ENCODE data around the gene ZNF665.
A peak's percentile ranks its signal among the peaks of the same experiment; 100 is the strongest.
"Not testable (repeated sequence)": the region's sequence is repeated elsewhere in the genome, so short reads cannot be mapped to it uniquely, and the experiment has no call there.

Gene ZNF665

DNA sequence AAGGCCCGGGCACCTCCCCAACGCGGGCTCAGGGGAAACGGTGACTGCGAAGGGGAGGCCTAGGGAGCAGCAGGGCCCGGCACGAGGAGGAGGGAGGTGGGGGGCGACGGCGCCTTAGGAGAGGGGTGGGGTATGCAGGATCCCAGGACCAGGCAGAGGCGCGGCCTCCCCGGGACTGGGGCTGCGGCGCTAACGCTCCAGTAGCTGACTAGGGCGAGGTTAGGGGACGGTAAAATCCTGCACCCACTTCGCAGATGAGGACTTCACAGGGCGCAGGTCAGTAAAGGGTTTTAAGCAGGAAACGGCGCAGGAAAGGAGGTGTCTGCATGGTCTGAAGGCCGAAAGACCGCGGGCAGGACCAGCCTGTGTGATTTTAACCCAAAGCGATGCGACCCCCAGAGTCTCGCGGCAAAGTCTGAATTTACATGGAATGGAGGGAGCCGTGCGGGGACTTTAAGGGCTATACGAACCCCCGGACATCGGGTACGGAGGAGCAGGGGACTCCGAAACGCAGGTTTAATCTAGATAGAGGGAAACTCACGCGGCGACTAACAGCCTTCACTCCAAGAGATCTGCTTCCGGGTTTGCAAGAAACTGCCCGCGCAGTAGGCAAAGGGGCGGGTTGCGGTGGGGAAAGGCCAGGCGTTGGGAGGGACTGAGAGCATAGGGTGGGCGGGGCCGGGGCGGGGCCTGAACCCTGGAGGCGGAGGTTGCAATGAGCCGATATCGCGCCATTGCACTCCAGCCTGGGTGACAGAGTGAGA, at the start of gene ZNF665:
ZNF665 (minus strand) TSS at position 588 of the 764 bp plus-strand sequence. CDS start 10,460 bp downstream, outside the sequence.
- DNase-seq, result peak; percentile 10

DNA sequence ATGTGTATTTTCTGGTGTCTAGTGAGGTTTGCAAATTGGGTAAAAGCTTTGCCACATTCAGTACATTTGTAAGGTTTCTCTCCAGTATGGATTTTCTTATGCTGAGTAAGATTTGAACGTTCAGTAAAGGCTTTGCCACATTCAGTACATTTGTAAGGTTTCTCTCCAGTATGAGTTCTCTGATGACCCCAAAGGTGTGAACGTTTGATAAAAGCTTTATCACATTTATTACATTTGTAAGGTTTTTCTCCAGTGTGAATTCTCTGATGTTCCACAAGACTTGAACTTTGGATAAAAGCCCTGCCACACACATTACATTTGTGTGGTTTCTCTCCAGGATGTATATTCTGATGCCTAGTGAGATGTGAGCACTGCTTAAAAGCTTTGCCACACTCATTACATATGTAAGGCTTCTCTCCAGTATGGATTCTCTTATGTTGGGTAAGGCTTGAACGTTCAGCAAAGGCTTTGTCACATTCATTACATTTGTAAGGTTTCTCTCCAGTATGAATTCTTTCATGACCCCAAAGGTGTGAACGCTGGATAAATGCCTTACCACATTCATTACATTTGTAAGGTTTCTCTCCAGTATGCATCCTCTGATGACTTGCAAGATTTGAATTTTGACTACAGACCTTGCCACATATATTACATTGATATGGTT, 44.1 kb upstream of the ZNF665 start:
- no peak for DNase-seq

DNA sequence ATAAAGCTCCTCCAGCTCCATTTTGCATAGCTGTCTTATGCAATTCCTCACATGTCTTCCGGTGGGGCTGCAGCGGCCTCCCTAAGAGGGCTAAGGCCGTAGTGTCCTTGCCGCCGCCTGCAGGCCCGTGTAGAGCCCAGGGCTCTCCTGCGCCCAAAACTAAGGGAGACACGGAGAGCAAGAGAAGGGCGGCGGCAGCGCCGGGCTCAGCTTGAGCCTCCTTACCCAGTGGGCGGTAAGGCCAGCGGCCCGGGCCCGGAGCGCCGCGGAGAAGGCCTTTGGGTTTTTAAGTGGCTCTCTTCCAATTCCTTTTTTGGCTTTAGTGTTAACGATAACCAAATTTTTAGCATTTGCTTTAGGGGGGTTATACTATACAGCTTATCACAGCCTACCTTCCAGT, 31.4 kb upstream of the ZNF665 start:
- no peak for DNase-seq

DNA sequence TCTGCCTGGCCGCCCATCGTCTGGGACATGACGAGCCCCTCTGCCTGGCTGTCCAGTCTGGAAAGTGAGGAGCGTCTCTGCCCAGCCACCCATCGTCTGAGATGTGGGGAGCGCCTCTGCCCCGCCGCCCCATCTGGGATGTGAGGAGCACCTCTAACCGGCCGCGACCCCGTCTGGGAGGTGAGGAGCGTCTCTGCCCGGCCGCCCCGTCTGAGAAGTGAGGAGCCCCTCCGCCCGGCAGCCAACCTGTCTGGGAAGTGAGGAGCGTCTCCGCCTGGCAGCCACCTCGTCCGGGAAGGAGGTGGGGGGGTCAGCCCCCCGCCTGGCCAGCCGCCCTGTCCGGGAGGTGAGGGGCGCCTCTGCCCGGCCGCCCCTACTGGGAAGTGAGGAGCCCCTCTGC, 29.6 kb upstream of the ZNF665 start:
- DNase-seq, result not testable (repeated sequence)

DNA sequence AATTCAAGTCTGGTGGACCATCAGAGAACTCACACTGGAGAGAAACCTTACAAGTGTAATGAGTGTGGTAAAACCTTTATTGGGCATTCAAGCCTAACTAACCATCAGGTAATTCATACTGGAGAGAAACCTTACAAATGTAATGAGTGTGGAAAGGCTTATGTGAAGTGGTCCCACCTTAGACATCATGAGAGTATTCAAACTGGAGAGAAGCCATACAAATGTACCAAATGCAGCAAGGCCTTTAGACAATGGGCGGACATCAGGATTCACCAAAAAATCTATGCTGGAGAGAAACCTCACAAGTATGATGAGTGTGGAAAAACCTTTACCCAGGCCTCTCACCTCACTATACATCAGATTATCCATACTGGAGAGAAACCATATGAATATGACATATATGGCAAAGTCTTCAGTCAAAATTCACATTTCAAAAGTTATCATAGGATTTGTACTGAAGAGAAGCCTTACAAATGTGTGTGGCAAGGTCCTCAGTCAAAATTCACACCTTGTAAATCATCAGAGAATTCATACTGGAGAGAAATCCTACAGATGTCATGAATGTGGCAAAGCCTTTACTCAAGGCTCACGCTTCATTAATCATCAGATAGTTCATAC, 19.7 kb upstream of the ZNF665 start:
- DNase-seq, result no peak

DNA sequence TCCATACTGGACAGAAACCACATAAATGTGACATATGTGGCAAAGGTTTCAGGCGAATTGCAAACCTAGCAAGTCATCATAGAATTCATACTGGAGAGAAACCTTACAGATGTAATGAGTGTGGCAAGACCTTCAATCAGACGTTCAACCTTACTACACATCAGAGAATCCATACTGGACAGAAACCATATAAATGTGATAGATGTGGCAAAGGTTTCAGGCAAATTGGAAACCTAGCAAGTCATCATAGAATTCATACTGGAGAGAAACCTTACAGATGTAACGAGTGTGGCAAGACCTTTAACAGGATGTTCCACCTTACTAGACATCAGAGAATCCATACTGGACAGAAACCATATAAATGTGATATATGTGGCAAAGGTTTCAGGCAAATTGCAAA, 18.4 kb upstream of the ZNF665 start:
- DNase-seq, result not testable (repeated sequence)

DNA sequence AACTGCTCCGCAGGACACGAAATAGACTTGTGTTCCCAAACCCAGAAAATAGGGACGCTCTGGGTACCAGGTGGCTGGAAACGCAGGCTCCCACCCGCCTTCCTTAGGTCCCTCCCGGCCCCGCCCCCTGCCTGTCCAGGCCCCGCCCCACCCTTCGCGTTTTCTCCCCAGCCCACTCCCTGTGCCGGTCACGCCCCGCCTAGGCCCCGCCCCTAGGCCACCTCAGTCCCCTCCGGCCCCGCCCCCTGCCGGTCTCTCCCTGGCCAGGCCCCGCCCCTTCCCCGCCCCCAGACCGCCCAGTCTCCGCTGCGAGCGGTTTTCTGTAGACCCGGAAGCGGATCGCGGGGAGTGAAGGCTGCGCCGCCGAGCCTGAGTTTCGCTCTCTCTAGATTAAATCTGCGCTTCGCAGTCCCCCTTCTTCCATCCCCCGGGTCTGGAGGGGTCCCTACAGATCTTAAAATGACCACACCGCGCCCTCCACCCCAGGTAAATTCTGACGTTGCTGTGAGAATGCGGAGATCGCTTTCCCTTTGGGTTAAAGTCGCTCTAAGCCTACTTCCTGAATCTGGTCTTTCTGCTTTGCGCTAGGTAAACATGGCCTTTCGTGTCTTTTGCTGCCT, 3.7 kb upstream of the ZNF665 start:
- DNase-seq, result no peak

DNA sequence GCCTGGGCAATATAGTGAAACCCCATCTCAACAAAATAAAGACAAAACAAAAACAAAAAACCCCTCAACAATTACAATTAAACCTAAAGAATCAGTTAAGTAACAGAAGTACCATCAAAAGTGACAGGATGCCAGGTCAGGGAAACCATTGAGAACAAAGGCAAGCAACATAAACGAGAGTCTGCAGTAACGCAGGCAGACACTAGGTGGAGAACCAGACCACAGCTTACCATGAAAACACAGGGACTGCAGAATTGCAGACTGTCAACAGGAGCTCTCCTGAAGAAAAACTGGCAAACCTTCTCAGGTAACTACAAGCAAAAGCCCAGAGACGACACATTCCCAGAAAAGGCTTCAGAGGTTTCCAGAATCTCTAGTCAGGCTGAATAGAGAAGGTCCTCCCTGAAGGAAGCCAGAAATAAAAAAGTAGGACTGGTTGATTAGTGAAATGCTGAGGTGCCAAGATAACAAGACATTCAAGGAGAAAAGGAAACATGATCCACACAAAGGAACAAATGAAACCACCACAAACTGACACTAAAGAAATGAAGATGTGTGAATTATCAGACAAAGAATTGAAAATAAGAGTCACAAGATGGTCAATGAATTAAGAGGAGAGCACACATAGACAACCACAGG, 2.2 kb upstream of the ZNF665 start:
- DNase-seq, result peak; percentile 91

DNA sequence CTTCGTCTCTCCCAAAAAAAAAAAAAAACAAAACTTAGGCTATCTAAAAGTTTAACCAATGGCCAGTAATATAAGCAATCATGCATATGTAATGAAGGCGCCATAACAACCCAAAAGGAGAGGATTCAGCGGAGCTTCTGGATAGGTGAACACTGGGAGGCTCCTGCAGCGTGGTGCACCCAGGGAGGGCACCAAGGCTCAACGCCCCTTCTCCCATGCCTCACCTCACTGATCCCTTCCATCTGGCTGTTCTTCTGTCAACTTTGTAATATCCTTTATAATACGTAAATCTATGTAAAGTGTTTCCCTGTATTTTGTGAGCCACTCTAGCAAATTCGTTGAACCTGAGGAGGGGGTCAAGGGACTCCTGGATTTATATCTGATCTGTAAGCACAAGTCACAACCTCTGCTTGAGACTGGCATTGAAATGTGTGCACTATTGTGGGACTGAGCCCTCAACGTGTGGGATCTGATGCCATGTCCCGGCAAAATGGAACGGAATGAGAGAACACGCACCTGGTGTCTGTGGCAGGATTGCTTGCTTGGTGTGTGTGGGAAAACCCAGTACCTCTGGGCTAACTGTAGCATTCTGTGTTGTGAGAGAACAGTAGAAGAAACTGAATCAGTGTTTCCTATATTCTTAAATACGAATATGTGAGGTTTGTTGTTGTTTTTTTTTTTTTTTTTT, 521 bp upstream of the ZNF665 start:
- no peak for DNase-seq

DNA sequence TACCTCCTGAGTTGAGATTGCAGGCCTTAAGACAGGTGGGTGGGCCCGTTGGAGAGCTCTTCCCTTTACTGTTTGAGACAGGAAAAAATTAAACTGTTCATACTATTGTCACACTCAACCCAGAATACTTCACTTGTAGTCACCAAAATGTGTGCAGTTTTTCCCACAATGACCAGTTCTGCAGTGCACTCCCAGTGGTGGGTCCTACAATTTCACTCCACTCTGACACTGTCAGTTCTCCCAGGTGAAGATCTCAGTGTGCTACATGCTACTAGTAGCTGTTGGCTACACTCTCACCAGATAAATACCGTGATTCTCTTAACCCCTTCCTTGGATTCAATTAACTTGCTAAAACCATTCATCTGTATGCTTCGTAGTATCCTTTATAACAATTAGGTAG, 2.9 kb downstream of the ZNF665 start:
- no peak for DNase-seq

DNA sequence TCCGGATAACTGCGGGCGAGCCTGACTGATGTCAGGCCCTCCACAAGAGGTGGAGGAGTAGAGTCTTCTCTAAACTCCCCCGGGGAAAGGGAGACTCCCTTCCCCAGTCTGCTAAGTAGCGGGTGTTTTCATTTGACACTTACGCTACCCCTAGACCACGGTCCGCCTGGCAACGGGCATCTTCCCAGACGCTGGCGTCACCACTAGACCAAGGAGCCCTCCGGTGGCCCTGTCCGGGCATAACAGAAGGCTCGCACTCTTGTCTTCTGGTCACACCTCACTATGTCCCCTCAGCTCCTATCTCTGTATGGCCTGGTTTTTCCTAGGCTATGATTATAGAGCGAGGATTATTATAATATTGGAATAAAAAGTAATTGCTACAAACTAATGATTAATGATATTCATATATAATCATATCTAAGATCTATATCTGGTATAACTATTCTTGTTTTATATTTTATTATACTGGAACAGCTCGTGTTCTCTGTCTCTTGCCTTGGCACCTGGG, 3.4 kb downstream of the ZNF665 start:
- DNase-seq, result not testable (repeated sequence)

DNA sequence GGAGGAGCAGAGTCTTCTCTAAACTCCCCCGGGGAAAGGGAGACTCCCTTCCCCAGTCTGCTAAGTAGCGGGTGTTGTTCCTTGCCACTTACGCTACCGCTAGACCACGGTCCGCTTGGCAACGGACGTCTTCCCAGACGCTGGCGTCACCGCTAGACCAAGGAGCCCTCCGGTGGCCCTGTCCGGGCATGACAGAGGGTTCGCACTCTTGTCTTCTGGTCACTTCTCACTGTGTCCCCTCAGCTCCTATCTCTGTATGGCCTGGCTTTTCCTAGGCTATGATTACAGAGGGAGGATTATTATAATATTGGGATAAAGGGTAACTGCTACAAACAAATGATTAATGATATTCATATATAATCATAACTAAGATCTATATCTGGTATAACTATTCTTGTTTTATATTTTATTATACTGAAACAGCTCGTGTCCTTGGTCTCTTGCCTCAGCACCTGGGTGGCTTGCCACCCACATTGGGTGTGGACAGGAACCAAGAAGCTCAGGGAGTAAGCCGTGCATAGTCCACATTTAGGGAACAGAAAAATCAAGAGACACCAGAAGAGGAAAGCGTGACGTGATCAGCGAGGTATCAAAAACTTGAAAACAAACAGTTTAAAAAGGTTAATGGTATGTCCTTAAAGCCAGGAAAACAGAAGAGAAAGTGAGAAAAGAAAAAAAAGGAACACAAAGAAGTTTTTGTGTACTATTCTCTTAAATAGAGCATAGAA, 7.8 kb downstream of the ZNF665 start:
- not testable (repeated sequence) for DNase-seq

DNA sequence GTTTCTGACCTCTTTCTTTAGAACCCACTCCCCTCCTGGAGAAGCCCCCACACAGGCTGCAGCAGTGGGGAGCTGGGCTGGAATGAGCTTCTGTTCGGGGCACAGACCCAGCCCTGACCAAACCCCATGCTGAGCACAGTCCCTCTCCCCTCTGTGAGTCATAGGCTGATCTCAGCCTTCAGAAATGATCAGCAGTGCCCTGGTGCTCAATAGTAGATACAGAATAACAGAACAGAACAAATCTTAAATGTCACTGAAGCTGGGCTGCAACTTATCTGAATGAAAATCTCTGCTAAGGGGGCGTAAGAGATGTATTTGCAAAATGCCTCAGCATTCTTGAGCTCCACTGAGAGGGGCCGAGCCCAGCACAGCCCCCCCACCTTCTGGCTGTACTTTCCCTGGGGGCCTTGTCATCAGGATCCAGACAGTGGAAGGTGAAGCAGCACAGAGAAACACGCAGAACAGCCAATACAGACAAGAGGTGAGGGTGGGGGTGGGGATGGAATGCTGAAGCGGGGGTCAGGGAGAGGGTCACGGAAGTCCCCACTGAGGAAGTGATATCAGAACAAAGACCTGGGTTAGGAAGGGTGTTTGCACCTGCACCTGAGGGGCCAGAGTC, 9.9 kb downstream of the ZNF665 start:
- DNase-seq, result no peak

DNA sequence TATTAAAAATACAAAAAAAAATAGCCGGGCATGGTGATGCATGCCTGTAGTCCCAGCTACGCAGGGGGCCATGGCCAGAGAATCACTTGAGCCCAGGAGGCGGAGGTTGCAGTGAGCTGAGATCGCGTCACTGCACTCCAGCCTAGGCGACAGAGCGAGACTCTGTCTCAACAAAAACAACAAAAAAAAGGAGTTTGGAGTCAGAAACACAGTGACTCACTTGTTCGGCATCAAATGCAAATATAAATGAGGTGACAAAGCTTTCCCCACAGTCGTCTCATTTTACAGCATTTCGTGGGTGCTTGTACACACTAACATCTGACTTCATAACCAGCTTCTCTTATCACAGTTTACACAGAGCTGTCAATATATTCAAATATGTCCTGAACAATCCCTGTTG, 11.0 kb downstream of the ZNF665 start:
- no peak for DNase-seq

DNA sequence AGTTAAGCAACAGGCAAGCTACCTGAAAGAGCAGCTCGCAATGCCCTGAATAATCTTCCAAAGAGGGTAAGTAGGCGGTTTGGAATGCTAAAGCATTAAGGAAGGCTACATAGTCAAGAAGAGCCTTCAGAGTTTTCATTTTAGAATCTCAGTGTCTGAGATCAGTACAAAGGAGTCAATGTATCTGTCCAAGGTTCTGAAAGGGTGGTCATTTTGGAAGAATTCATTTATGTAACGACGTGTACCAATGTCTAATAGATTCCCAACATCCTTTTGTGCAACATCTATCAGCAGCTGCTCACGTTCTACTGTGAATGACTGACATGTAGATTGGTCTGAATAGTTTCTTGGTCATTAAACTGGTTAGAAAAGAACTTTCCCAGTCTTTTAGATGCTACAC, 15.2 kb downstream of the ZNF665 start:
- no peak for DNase-seq

DNA sequence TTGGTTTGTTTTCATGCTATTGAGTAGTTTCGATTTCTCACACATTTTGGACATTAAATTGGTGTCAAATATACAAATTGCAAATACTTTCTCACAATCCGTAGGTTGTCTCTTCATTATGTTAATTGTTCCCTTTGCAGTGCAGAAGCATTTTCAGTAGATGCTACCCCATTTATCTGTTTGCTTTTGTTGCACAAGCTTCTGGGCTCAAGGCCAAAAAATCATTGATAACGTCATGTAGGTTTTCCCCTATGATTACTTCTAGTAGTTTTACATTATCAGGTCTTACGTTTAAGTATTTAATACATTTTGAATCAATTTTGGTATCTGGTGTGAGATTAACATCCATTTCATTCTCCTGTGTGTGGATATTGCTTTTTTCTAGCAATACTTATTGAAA, 20.3 kb downstream of the ZNF665 start:
- no peak for DNase-seq

DNA sequence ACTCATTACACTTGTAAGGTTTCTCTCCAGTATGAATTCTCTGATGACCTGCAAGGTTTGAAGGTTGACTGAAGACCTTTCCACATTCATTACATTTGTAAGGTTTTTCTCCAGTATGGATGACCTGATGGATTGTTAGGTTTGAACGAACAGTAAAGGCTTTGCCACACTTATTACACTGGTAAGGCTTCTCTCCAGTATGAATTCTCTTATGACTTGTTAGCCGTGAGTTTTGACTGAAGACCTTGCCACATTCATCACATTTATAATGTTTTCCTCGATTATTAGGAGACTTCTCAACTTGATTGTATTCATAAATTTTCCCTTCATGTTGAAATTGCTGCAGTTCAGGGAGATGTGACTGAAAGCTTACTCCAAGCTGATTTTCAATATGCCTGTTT, 27.5 kb downstream of the ZNF665 start:
- DNase-seq, result no peak

DNA sequence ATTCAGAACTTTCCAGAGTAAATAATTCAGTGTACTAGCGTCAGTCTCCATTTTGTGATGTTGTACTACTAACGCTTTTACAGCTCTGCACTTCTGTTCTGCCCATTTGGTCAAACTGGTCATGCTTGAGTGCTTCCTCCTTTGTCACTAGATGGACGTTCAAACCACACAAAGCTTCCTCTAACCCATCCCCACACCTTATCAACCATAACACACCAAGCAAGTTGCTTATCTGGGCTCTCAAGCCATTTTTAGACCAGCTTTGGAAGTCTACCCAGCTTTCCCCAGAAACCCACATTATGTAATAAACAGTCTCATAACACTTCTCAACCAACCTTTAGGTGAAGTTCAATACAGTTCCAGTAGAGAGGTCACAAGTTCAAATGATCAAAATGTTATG, 32.0 kb downstream of the ZNF665 start:
- DNase-seq, result no peak

DNA sequence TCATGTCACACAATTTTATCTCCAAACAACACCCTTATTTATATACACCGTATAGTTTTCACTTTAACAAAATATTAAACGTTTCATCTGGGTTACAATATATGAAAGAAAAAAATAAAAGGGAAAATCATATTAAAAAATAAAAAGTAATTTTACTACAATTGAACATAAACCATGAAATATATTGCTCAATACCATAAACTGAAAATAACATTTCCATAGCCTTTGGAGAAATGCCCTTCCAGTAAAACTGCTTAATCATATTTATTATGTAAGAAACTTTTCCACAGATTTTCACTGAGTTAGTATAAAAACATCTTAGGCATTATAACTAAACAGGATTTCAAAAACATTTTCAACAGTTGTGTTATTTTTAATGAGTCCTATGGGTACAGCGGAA, 32.8 kb downstream of the ZNF665 start:
- DNase-seq, result no peak

DNA sequence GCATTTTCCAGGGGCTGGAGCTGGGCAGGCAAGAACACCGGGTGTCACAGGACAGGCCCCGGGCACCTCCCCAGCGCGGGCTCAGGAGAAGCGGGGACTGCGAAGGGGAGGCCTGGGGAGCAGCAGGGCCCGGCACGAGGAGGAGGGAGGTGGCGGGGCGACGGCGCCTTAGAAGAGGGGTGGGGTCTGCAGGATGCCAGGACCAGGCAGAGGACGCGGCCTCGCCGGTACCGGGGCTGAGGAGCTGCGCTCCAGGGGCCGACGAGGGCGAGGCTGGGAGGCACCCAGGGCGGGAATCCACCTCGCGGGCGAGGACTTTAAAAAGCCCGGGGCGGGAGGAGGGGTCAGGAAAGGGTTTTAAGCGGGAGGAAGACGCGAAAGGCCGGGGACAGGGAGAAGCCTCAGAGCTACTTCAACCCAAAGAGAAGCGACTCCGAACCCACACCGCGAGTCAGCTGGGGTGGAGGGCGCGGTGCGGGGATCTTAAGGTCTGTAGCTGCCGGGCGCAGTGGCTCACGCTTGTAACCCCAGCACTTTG, 35.0 kb downstream of the ZNF665 start:
- no peak for DNase-seq

DNA sequence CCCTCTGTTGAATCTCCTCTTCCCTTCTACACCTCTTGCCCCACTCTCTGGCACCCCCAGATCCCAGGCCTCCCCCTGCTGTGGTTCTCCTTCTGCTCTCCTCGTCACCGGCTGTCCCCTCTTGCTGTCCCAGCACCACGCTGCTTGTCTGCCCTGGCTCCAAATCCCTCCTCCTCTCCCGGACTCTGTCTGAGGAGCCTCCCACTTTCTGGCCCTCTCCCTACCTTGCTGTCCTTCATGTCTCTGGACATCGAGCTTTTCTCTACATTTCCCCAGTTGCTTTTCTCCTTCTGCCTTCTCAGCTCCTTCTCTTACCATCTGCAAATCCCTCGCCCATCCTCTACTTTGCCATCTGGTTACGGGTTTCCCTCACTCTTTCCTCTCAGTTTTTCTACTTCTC, 35.5 kb downstream of the ZNF665 start:
- no peak for DNase-seq
